DMS53 (cell line): ENCODE data around the gene POTEG.
"Not testable (repeated sequence)": the region's sequence is repeated elsewhere in the genome, so short reads cannot be mapped to it uniquely, and the experiment has no call there.

ENCODE experiments used
- DNase-seq: peaks from one replicate; lab custom pipeline; 2025; lab: John Stamatoyannopoulos, UW

Gene POTEG

DNA sequence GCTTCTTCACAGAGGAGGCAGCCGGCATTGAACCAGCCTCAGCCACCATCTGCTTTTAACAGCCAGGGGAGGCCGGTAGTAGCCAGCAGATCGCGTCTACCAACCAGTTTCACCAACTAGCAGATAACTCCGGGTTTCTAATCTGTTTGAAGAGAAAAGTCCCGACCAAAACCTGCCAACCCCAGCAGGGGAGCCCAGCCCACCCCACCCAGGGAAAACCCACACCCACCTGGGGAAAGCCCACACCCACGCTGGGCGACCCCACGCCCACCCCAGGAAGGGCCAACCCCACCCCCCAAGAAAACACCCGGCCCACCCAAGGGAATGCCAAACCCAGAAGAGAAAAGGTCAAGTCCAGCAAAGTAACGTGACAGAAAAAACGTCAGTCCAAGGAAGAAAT, at the start of gene POTEG:
POTEG (minus strand) TSS at position 101 of the 400 bp plus-strand sequence; CDS start at position 49, 52 bp downstream.
- DNase-seq: not testable (repeated sequence)

GRCh38 chr14:19482093-19482492, 48.0 kb upstream of the POTEG start:
- not testable (repeated sequence) for DNase-seq

GRCh38 chr14:19481421-19481820, 47.3 kb upstream of the POTEG start:
- DNase-seq: not testable (repeated sequence)

DNA sequence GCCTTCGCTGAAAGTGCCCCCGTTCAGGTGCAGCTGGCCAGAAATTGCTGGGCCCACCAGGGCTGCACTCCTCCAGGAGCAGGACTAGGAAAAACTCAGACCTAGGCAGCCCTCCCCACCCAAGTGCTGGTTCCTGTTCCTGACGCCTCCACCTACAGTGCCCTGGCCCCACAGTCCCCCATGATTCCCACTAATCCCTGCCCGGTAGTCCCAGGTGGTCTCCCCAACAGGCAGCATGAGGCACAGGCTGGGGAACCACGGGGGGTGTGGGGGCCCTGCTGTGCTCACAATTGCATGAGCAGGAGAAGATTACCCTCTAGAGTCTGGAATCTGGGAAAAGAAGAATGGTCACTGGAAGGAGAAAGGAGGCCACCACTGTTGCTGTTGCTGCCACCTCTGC, 46.4 kb upstream of the POTEG start:
- DNase-seq: not testable (repeated sequence)

GRCh38 chr14:19445761-19446160, 11.6 kb upstream of the POTEG start:
- DNase-seq: not testable (repeated sequence)

DNA sequence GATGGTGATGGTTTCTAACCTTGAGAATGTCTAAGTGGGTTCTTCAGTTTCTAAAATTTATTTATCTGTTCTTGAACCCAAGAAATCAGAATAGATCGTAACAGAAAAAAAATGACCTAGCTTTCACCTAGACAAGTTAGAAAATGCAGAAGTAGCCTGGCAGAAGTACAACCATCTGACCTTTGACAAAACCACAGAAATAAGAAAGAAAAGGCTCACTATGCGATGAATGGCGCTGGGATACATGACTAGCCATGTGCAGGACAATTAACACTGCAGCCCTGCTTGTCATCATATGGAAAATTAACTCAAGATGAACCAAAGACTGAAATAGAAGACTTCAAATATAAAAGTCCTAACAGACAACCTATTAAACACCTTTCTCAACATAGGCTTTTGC, 5.7 kb upstream of the POTEG start:
- DNase-seq: not testable (repeated sequence)

- DNase-seq: not testable (repeated sequence)
These were observed 5.1 kb upstream of the POTEG start for GRCh38 chr14:19439219-19439618.

- not testable (repeated sequence) for DNase-seq
These were observed 2.9 kb upstream of the POTEG start for GRCh38 chr14:19437126-19437443.

DNA sequence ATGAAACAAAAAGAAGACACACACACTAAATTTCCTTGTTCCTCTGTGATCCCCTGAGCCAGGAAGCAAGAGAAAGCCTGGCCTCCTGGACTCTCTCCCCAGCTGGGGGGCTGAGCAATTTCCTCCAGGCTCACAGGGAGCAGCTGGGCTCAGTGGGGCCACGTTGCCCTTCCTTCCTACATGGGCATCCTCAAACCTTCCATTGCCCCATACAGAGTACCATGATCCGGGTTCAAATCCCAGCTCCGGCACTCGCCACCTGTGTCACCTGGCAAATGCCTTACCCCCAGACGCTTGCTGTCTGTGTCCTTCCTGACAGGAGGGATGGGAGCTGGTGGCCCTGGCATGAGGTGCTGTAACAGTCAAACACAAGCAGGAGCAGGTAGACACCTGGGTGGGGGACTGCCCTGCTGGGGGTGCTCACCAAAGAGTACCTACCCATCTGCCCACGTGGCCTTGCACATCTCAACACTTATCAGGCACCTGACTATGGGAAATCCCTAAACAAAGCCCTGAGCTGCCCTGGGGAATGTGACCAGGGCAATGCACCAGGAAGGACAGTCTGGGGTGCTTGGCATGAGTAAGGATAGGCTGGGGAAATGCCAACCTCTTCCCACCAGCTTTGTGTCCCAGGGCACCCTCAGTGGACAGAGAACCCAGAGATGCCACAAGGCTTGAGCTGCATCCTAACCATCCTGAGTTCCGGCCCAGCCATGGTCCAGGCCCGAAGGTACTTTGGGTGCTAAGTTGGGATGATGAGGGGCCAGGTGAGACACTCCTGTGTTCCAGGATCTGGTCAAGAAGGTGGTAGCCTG, 2.4 kb upstream of the POTEG start:
- DNase-seq: not testable (repeated sequence)

DNA sequence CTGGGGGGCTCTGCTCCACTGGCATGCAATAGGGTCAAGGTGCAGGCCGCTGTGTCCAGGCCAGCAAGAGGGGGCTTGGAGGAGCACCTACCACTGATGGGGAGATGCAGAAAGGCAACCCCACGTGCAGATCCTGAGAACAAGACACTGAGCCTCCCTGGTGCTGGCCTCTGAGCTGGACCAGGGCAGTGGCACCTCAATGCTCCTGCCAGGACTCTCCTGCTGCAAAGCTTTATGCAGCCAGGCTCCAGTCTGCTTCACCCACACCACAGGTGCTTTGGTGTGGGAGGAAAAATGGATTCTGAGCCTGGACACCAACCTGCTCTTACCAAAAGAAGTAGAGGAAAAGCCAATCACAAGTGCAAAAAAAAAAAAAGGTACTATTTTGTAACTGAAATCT, 1.7 kb upstream of the POTEG start:
- not testable (repeated sequence) for DNase-seq

DNA sequence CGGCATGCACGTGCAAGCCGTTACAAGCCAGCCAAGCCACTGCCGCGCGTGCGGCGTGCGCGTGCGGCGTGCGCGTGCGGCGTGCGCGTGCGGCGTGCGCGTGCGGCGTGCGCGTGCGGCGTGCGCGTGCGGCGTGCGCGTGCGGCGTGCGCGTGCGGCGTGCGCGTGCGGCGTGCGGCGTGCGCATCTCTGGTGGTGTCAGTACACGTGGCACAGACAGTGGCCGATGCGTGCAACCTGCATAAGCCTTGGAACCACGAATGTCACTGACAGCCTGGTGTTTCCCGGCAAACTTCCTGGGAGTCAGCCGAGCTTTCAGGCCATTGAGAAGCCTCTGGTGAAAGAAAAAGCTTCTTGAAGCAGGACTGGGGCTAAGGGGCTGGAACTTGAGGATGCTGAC, 750 bp upstream of the POTEG start:
- not testable (repeated sequence) for DNase-seq

GRCh38 chr14:19433765-19434164, 376 bp downstream of the POTEG start:
- DNase-seq: not testable (repeated sequence)

DNA sequence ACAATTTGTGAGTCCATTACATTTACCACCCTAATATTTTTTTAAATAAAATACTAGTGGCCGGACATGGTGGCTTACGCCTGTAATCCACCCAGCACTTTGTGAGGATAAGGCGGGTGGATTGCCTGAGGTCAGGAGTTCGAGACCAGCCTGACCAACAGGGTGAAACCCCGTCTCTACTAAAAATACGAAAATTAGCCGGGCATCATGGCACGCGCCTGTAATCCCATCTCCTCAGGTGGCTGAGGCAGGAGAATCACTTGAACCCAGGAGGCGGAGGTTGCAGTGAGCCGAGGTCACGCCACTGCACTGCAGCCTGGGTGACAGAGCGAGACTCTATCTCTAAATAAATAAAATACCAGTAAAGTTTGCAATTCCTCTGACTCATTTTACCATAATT, 25.6 kb downstream of the POTEG start:
- DNase-seq: not testable (repeated sequence)

GRCh38 chr14:19402097-19402496, 32.0 kb downstream of the POTEG start:
- not testable (repeated sequence) for DNase-seq

- not testable (repeated sequence) for DNase-seq
These were observed 39.4 kb downstream of the POTEG start for GRCh38 chr14:19394727-19395126.

- DNase-seq: not testable (repeated sequence)
These were observed 43.9 kb downstream of the POTEG start for GRCh38 chr14:19390230-19390629.

GRCh38 chr14:19388741-19389140, 45.4 kb downstream of the POTEG start:
- DNase-seq: not testable (repeated sequence)

DNA sequence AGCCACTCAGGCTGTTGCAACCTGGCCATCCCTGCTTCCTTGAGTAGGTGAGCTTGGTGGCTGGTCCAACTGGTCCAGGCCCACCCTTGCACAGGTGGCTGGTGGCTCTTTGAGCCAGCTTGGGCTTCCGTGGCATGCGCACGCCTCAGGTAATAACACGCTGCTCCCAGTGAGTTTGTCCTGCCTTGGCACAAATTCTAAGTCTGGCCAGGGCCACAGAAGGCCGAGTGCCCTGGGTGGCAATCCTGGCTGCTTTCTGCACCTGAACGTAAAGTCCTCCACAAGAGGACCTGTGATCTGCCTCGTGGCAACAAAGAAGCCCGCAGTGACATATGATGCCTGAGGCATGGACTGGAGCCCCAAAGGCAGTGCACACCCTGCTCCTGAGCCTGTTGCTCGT, 47.1 kb downstream of the POTEG start:
- DNase-seq: not testable (repeated sequence)

DNA sequence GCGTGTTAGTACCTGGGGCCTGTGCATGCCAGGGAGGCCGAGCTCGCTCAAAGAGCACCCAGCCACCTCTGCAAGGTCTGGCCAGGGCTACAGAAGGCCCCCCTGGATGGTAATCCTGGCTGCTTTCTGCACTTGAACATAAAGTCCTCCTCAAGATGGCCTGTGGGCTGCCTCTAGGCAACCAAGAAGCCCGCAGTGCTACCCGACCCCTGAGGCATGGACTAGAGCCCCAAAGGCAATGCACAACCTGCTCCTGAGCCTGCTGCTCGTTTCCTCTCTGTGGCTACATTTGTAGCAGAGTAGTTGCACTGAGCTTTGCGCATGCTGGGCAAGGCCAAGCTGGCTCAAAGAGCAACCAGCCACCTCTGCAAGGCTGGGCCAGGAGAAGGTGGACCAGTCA, 47.8 kb downstream of the POTEG start:
- not testable (repeated sequence) for DNase-seq

- not testable (repeated sequence) for DNase-seq
These were observed 49.9 kb downstream of the POTEG start for GRCh38 chr14:19384088-19384781.

DNA sequence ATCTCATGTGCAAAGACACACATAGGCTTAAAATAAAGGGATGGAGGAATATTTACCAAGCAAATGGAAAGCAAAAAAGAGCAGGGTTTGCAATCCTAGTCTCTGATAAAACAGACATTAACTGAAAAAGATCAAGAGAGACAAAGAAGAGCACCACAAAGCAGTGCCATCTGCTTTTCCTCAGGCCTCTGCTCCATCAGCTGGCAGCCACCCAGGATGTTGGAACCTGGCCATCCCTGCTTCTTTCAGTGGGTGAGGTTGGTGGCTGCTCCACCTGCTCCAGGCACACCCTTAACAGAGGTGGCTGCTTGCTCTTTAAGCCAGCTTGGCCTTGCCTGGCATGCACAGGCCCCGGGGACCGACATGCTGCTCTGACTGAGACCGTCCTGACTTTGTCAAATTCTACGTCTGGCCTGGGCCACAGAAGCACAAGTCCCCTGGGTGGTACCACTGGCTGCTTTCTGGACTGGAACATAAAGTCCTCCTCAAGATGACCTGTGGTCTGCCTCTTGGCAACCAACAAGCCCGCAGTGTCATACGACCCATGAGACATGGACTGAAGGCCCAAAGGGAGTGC, 51.0 kb downstream of the POTEG start:
- not testable (repeated sequence) for DNase-seq

DNA sequence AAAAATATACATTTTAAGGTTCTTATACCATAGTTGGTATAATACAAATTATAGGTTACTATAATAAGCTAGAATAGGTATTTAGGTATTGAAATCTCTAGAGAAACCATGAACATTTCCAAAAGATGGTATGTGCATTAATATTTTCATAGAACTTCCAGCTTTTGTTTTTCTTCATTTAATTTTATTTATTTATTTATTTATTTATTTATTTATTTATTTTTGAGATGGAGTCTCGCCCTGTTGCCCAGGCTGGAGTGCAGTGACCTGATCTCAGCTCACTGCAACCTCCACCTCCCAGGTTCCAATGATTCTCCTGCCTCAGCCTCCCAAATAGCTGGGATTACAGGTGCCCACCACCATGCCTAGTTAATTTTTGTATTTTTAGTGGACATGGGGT, 54.0 kb downstream of the POTEG start:
- DNase-seq: not testable (repeated sequence)

- DNase-seq: not testable (repeated sequence)
These were observed 59.7 kb downstream of the POTEG start for GRCh38 chr14:19374451-19374903.
